HEK293 (cell line): Measurements from ENCODE around the gene APCDD1.
A peak's percentile ranks its signal among the peaks of the same experiment; 100 is the strongest.

Source experiments
- ATF2 ChIP-seq: fragments of 450-650 bp; formaldehyde crosslinking; IDR thresholded peaks from 2 replicates; pipeline ENCODE4 v1.5.1; 2016; ENCODE audit warnings: missing biosample characterization, missing genetic modification characterization, low read depth
- BCL11A ChIP-seq: fragments of 450-650 bp; formaldehyde crosslinking; IDR thresholded peaks from 2 replicates; pipeline ENCODE4 v1.5.1; 2016; ENCODE audit warnings: low read depth, missing biosample characterization, missing genetic modification characterization
- BCL11B ChIP-seq: fragments of 450-650 bp; formaldehyde crosslinking; IDR thresholded peaks from 2 replicates; pipeline ENCODE4 v1.5.1; 2016; ENCODE audit warnings: low read depth, missing biosample characterization, missing genetic modification characterization
- BCL6B ChIP-seq: fragments of 450-650 bp; formaldehyde crosslinking; IDR thresholded peaks from 2 replicates; pipeline ENCODE4 v1.5.1; 2017; ENCODE audit warnings: missing biosample characterization, missing genetic modification characterization
- INSM2 ChIP-seq: fragments of 450-650 bp; formaldehyde crosslinking; IDR thresholded peaks from 2 replicates; pipeline ENCODE4 v1.5.1; 2016; ENCODE audit warnings: missing biosample characterization, missing genetic modification characterization
- PATZ1 ChIP-seq: fragments of 450-650 bp; formaldehyde crosslinking; IDR thresholded peaks from 2 replicates; pipeline ENCODE4 v1.5.1; 2016; ENCODE audit warnings: missing biosample characterization, missing genetic modification characterization
- PRDM6 ChIP-seq: fragments of 450-650 bp; formaldehyde crosslinking; IDR thresholded peaks from 2 replicates; pipeline ENCODE4 v1.5.1; 2017; ENCODE audit warnings: missing biosample characterization, missing genetic modification characterization
- RBAK ChIP-seq: fragments of 450-650 bp; formaldehyde crosslinking; IDR thresholded peaks from 2 replicates; pipeline ENCODE4 v1.5.1; 2016; ENCODE audit warnings: missing biosample characterization, missing genetic modification characterization
- REPIN1 ChIP-seq: fragments of 450-650 bp; formaldehyde crosslinking; IDR thresholded peaks from 2 replicates; pipeline ENCODE4 v1.5.1; 2017; ENCODE audit warnings: missing biosample characterization, missing genetic modification characterization, low read depth
- SCRT1 ChIP-seq: fragments of 450-650 bp; formaldehyde crosslinking; IDR thresholded peaks from 2 replicates; pipeline ENCODE4 v1.5.1; 2016; ENCODE audit warnings: missing biosample characterization, missing genetic modification characterization, borderline replicate concordance
- TRIM28 ChIP-seq: IDR thresholded peaks from 2 replicates; pipeline ENCODE4 v1.6.1; 2011; ENCODE audit warnings: low read length, control low read depth, borderline replicate concordance
- ZFP3 ChIP-seq: fragments of 450-650 bp; formaldehyde crosslinking; IDR thresholded peaks from 2 replicates; pipeline ENCODE4 v1.5.1; 2016; ENCODE audit warnings: low read depth, missing biosample characterization, missing genetic modification characterization
- ZFP69B ChIP-seq: fragments of 450-650 bp; formaldehyde crosslinking; IDR thresholded peaks from 2 replicates; pipeline ENCODE4 v1.5.1; 2016; ENCODE audit warnings: missing biosample characterization, missing genetic modification characterization
- ZIC2 ChIP-seq: fragments of 450-650 bp; formaldehyde crosslinking; IDR thresholded peaks from 2 replicates; pipeline ENCODE4 v1.5.1; 2016; ENCODE audit warnings: missing biosample characterization, missing genetic modification characterization
- ZNF121 ChIP-seq: fragments of 450-650 bp; formaldehyde crosslinking; IDR thresholded peaks from 2 replicates; pipeline ENCODE4 v1.5.1; 2016; ENCODE audit warnings: missing biosample characterization, missing genetic modification characterization
- ZNF140 ChIP-seq: fragments of 450-650 bp; formaldehyde crosslinking; IDR thresholded peaks from 2 replicates; pipeline ENCODE4 v1.5.1; 2016; ENCODE audit warnings: missing biosample characterization, missing genetic modification characterization
- ZNF202 ChIP-seq: fragments of 450-650 bp; formaldehyde crosslinking; IDR thresholded peaks from 2 replicates; pipeline ENCODE4 v1.5.1; 2016; ENCODE audit warnings: missing biosample characterization, missing genetic modification characterization, borderline replicate concordance
- ZNF24 ChIP-seq: fragments of 450-650 bp; formaldehyde crosslinking; IDR thresholded peaks from 2 replicates; pipeline ENCODE4 v1.5.1; 2016; ENCODE audit warnings: missing biosample characterization, missing genetic modification characterization
- ZNF26 ChIP-seq: fragments of 450-650 bp; formaldehyde crosslinking; IDR thresholded peaks from 2 replicates; pipeline ENCODE4 v1.5.1; 2016; ENCODE audit warnings: missing biosample characterization, missing genetic modification characterization
- ZNF302 ChIP-seq: fragments of 450-650 bp; formaldehyde crosslinking; IDR thresholded peaks from 2 replicates; pipeline ENCODE4 v1.5.1; 2016; ENCODE audit warnings: missing biosample characterization, missing genetic modification characterization, low read depth
- ZNF366 ChIP-seq: fragments of 450-650 bp; formaldehyde crosslinking; conservative IDR thresholded peaks from 2 replicates; pipeline ENCODE4 v1.5.1; 2016; ENCODE audit warnings: missing biosample characterization, missing genetic modification characterization
- ZNF473 ChIP-seq: fragments of 450-650 bp; formaldehyde crosslinking; IDR thresholded peaks from 2 replicates; pipeline ENCODE4 v1.5.1; 2017; ENCODE audit warnings: missing biosample characterization, missing genetic modification characterization
- ZNF555 ChIP-seq: fragments of 450-650 bp; formaldehyde crosslinking; conservative IDR thresholded peaks from 2 replicates; pipeline ENCODE4 v1.5.1; 2017; ENCODE audit warnings: missing biosample characterization, mild to moderate bottlenecking, missing genetic modification characterization, inconsistent platforms
- ZNF600 ChIP-seq: fragments of 450-650 bp; formaldehyde crosslinking; IDR thresholded peaks from 2 replicates; pipeline ENCODE4 v1.5.1; 2016; ENCODE audit warnings: missing biosample characterization, missing genetic modification characterization
- ZNF645 ChIP-seq: fragments of 450-650 bp; formaldehyde crosslinking; IDR thresholded peaks from 2 replicates; pipeline ENCODE4; 2016; ENCODE audit warnings: missing biosample characterization, missing genetic modification characterization
- ZNF677 ChIP-seq: fragments of 450-650 bp; IDR thresholded peaks from 2 replicates; pipeline ENCODE4 v1.5.0; 2018; ENCODE audit warnings: missing biosample characterization, mild to moderate bottlenecking, missing genetic modification characterization, moderate library complexity
- ZNF785 ChIP-seq: fragments of 450-650 bp; formaldehyde crosslinking; IDR thresholded peaks from 2 replicates; pipeline ENCODE4 v1.5.1; 2016; ENCODE audit warnings: missing biosample characterization, missing genetic modification characterization
- ZNF791 ChIP-seq: fragments of 450-650 bp; formaldehyde crosslinking; IDR thresholded peaks from 2 replicates; pipeline ENCODE4 v1.5.1; 2016; ENCODE audit warnings: missing biosample characterization, missing genetic modification characterization
- ZNF792 ChIP-seq: fragments of 450-650 bp; formaldehyde crosslinking; IDR thresholded peaks from 2 replicates; pipeline ENCODE4 v1.5.1; 2016; ENCODE audit warnings: missing biosample characterization, missing genetic modification characterization
- ZXDB ChIP-seq: fragments of 450-650 bp; formaldehyde crosslinking; IDR thresholded peaks from 2 replicates; pipeline ENCODE4 v1.5.1; 2016; ENCODE audit warnings: missing biosample characterization, missing genetic modification characterization

Gene APCDD1

GRCh38 chr18:10525697-10526560, 71.5 kb downstream of the APCDD1 start, which contains the start of gene NAPG (continued):
- TF ChIP-seq TRIM28 (no peak), ZNF792 (tag by site-specific recombination) (no peak), ATF2 (tag by site-specific recombination) (no peak), ZNF202 (tag by site-specific recombination) (no peak), ZNF645 (tag by site-specific recombination) (no peak), ZNF677 (tag by site-specific recombination) (no peak), ZXDB (tag by site-specific recombination) (peak; percentile 73), ZFP3 (tag by site-specific recombination) (no peak), BCL6B (tag by site-specific recombination) (no peak), RBAK (no peak), ZNF785 (tag by site-specific recombination) (no peak), ZNF791 (no peak), ZNF600 (no peak), ZNF473 (tag by site-specific recombination) (no peak), ZNF26 (no peak), ZNF302 (no peak), PRDM6 (tag by site-specific recombination) (no peak), INSM2 (tag by site-specific recombination) (no peak), BCL11A (tag by site-specific recombination) (no peak), ZNF140 (tag by site-specific recombination) (no peak), BCL11B (tag by site-specific recombination) (no peak), SCRT1 (no peak), ZNF555 (no peak), REPIN1 (no peak), ZIC2 (tag by site-specific recombination) (no peak), ZNF121 (tag by site-specific recombination) (no peak), ZNF24 (tag by site-specific recombination) (no peak), ZFP69B (tag by site-specific recombination) (peak; percentile 87), ZNF366 (tag by site-specific recombination) (no peak), PATZ1 (tag by site-specific recombination) (0 out of 2 replicates have a peak, but pooled peaks have one; percentile 11)
